Activated gamma-delta T cell treated with anti-CD3 and anti-CD28 coated beads, Interleukin-2, amount 50 U/mL, for 16 hours (primary cell): ENCODE data around the gene TSPAN9.

Experiments used
- DNase-seq: peaks from one replicate; pipeline ENCODE4 v3.0.0-alpha.2; 2020; ENCODE audit warnings: low read depth

Gene TSPAN9

GRCh38 chr12:3250576-3250975 is 173.4 kb downstream of the TSPAN9 start:
- no peak for DNase-seq

GRCh38 chr12:3251067-3251466 is 173.9 kb downstream of the TSPAN9 start:
- no peak for DNase-seq

- no peak for DNase-seq
Measured at GRCh38 chr12:3251691-3252090, 174.5 kb downstream of the TSPAN9 start.

GRCh38 chr12:3252450-3252891 is 175.3 kb downstream of the TSPAN9 start:
- DNase-seq = no peak

- DNase-seq = no peak
Measured at GRCh38 chr12:3253682-3254275, 176.6 kb downstream of the TSPAN9 start.

- DNase-seq = no peak
Measured at GRCh38 chr12:3255057-3255456, 177.9 kb downstream of the TSPAN9 start.

GRCh38 chr12:3256103-3256631 is 179.0 kb downstream of the TSPAN9 start:
- DNase-seq = no peak

- DNase-seq = no peak
Measured at GRCh38 chr12:3257411-3257810, 180.2 kb downstream of the TSPAN9 start.

- DNase-seq = no peak
Measured at GRCh38 chr12:3259973-3260372, 182.8 kb downstream of the TSPAN9 start.

GRCh38 chr12:3261782-3262359 is 184.7 kb downstream of the TSPAN9 start:
- no peak for DNase-seq

- no peak for DNase-seq
Measured at GRCh38 chr12:3262470-3262869, 185.3 kb downstream of the TSPAN9 start.

- no peak for DNase-seq
Measured at GRCh38 chr12:3263282-3263681, 186.1 kb downstream of the TSPAN9 start.

GRCh38 chr12:3263939-3264922 is 187.1 kb downstream of the TSPAN9 start:
- DNase-seq = no peak

GRCh38 chr12:3265406-3265805 is 188.2 kb downstream of the TSPAN9 start:
- DNase-seq = no peak

GRCh38 chr12:3266638-3267037 is 189.5 kb downstream of the TSPAN9 start:
- no peak for DNase-seq

- no peak for DNase-seq
Measured at GRCh38 chr12:3267690-3268089, 190.5 kb downstream of the TSPAN9 start.

- no peak for DNase-seq
Measured at GRCh38 chr12:3269594-3269993, 192.4 kb downstream of the TSPAN9 start.

GRCh38 chr12:3271146-3271545 is 194.0 kb downstream of the TSPAN9 start:
- no peak for DNase-seq

- DNase-seq = no peak
Measured at GRCh38 chr12:3271639-3272038, 194.5 kb downstream of the TSPAN9 start.

GRCh38 chr12:3272958-3273357 is 195.8 kb downstream of the TSPAN9 start:
- DNase-seq = no peak

- no peak for DNase-seq
Measured at GRCh38 chr12:3273409-3273853, 196.3 kb downstream of the TSPAN9 start.

- no peak for DNase-seq
Measured at GRCh38 chr12:3274664-3275063, 197.5 kb downstream of the TSPAN9 start.
